HS-5 (cell line): ENCODE measurements around the gene MED12L.
A peak's percentile ranks its signal among the peaks of the same experiment; 100 is the strongest.

Experiments
- DNase-seq: peaks from one replicate; pipeline ENCODE4 v3.0.0-alpha.2; 2012; ENCODE audit warnings: low read depth

MED12L gene

DNA sequence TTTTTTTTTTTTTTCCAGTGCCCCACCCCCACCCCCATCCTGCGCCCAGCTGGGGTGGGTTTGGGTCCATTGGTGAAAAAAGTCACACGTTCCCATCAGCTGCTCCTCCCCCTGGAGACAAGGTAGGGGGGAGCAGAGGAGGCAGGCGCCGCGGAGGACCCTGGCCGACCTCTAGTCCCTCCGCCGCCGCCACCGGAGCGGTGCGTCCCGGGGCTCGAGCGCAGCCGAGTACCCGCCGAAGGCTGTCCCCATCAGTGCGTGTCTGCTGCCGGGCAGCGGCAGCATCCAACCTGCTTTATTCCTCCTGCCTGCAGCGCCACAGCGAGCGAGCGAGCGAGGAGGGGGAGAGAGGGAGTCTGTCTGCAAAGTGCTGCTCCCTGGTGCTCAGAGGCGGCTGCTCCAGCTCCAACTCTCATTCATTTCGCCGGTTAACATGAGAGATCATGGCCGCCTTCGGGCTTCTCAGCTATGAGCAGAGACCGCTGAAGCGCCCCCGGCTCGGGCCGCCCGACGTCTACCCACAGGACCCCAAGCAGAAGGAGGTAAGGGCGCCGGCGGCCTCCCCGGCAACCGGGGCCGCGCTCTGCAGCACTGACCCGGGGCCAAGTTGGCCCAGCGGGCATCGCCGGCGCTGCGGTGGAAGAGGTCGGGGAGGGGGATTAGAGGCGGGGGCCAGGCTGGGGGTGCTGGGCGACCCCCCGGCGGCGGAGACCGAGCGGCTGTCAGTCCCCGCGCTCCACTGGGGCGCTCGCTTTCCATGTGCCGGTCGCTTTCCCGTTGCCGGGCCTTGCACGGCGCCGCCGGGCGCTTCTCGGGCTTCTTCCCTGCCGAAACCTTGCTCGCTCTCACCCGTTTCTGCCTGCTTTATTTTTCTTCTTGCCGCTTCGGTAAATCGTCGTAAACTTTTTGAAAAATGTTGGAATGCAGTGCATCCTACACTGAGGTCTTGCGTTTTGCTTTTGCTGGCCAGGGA, 1.3 kb downstream of the MED12L start:
- peak; percentile 38 for DNase-seq

DNA sequence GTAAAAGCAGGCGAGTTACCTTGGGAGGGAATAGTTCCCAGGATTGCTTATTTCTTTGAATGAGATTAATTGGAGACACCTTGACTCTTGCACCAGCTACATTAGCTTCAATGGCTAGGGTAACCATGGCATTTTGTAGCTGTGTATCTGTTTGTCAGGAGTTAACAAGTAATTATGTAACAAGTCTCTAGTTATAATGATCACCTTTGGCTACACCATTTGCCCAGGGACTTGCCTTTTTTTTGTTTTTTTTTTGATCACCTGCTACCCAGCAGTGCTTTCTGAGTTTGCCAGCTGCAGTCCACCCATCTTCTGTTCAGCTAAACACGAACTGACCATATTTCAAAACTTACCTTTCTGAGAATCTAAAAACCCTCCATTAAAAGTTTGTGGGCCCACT, 2.2 kb downstream of the MED12L start:
- DNase-seq = no peak

DNA sequence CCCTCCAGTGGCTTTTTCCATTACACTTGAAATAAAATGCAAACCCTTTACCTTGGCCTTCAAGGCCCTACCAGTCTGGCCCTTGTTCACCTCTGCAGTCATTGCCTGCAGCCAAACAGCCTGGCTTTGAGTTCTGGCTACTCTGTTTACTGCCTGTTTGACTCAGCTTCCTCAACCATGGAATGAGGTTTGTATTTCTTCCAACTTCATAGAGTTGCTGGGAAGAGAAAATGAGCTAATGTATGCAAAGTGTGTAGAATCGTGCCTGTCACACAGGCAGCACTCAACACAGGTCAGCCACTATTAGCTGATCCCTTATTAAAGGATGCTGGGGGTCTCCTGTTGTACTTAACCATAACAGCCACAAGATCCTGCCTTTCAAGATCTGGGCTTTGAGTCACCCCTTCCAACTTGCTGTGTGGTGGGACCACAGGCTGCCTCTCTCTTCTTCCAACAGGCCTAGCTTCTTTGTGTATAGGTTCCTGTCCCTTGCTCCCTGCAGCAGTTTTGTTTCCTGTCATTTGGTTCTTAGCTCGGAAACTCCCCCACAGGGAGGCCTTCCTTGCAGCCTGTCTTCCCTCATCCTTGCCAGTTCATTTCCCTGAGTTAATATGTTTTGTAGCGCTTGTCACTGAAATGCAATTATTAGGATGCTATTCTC, 6.4 kb downstream of the MED12L start:
- DNase-seq = no peak

DNA sequence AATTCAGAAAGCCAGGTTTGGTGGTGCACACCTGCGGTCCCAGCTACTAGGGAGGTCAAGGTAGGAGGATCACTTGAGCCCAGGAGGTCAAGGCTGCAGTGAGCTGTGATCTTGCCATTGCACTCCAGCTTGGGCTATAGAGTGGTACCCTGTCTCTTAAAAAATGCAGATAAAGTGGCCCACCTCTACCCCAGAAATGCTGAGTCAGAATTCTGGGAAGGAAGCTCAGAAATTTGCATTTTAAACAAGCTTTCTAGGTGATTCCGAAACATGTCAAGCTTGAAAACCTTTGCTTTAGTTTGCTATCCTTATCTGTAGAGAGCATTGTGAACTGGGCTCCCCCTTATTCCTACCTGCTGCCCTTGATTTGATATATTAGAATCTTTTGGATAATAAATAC, 7.7 kb downstream of the MED12L start:
- DNase-seq = no peak

DNA sequence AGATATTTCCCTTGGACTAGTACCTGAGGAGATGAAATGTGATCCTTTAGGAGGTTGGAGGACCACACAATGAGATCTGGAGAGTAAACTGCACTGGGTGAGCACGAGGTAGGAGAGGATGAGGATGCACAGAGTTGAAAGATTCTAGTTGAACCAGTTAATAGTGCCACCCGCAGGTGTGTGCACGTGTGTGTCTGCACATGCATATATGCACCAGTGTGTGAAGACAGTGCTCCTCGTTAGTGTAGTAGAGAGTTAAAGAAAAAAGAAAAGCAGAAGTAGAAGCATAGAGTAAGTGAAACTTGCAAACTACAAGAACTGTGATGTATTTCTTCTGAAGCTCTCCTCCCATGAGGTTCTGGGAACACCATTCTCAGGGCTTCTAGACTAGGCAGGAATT, 8.4 kb downstream of the MED12L start:
- DNase-seq = no peak

DNA sequence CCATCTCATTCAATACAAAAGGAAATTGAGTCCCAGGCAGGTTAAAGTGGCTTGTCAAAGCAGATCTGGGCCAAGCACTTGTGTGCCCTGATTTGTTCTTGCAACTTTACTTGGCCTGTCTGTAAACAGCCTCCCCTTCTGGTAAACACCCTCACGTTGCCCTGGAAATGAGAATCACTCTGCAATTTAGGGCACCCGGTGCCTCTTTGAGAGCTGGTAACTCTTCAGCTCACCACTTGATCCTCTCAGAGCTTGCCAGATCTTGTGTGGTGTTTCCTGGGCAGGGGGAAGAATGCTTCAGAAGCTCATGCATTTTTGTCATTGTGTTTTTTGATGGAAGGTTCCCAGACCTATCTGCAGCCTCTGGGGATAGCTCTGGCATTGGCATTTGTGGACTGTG, 11.3 kb downstream of the MED12L start:
- DNase-seq = no peak

DNA sequence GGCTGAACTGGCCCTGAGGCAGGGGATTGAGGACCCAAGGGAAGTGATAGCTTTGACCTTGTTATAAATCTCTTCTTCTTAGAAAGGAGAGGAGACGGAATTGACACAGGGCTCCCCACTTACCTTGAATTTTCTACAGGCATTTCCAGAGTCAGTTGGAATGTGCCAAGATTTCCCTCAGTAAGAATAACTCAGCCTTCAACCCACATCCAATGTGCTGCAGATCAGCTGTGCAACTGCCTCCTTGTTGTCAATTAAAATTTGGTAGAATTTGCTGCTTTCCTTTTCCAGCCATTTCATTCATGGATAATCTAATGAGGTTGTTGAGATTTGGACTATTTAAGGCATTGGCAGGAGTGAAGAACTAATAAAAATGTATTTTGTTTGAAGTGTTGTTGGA, 14.6 kb downstream of the MED12L start:
- DNase-seq = no peak

DNA sequence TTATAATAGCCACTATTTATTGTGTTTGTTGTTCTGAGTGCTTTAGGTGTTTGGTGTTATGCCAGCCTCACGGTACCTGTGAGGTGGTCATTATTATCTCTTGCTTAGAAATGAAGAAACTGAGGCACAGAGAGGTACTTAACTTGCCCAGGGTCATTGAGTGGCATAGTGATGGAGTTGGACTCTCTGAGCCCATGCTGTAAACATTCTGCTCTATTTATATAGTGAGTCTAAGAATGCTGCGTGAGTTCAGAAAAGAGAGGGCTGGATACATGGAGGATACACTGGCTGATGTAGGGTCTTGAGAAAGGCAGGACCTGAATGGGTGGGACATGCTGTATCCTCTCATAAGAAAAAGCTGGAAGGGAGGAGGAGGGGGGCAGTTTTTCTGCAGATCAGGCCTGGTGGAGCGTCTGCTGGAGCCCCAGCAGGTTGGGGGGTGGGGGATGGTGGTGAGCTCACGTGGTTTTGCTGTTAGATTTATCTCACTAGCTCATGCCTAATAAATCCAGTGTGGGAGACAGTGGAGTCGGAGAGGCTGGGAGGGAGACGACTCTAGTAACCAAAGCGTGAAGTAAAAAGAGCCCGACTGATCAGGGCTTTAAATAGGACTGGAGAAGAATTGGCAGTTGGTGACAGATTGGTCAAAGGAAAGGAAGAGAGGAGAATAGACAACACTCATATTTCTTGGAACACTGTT, 16.0 kb downstream of the MED12L start:
- no peak for DNase-seq

DNA sequence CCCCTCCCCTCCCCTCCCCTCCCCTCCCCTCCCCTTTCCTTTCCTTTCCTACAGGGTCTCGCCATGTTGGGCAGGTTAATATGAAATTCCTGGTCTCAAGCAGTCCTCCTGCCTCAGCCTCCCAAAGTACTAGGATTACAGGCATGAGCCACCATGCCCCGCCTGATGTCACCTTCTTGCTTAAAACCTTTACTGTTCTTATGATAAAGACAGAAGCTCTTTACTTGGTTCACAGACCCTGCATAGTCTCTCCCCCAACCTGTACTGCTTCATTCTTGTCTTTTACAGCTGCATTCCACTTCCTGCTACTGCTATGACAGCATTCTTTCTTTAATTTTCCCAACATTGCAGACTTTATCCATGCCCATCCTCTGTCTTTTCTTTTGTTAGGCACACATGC, 20.8 kb downstream of the MED12L start:
- DNase-seq = no peak

DNA sequence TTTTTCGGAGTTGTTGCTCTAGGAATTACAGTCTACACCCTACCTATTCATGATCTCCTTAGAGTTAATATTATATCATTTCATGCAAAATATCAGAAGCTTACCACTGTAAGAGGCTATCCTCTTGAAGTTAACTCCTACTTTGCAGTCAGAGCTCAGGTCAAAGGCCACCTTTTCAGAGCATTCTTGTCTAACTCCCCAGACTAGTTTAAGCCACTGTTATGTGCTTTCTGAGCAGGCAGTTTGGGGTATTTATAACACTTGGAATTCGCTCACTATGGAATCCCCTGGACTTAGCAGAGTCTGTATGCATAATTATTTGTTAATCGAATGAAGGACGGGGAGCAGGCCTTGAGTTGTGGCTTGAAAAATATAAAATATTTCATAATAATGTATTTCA, 21.7 kb downstream of the MED12L start:
- no peak for DNase-seq

DNA sequence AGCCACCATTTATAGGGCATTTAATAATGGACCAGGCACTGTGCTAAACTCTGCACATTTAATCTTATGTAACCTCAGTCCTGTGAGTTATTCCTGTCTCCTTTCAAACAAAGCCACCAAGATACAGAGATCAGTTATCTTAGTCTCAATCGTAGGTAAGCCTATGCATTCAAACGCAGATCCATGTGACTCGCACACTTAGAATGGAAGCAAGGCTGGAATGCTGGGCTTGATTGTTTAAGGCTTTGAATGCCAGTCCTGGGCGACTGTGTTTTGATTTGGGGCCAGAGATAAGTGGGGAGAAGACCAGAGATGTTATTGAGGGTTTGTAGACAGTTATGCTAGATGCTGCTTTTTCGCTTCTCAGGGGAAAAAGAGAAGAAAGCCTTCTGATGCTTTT, 22.2 kb downstream of the MED12L start:
- no peak for DNase-seq

DNA sequence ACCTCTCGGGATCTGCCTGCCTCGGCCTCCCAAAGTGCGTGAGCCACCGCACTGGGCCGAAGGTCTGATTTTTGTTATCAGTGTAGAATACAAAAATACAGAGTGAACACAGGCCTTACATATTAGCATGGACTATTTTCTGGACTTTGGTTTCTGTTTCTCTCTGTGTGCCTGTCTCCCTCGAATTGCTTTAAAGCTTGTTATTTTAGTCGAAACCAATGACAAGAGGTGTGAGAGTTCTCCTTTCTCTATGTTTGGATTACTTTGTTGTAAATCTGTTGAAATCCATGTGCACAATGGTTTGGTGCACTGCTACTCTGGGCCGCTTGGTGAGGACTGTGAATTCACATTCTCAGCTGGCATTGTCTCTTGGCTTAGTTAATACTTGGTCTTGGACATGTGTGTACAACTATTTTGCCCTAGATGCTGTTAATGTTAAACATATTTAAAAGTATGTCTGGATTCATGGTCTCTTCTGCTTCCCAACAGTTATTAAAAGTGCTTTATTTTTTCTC, 23.9 kb downstream of the MED12L start:
- no peak for DNase-seq

DNA sequence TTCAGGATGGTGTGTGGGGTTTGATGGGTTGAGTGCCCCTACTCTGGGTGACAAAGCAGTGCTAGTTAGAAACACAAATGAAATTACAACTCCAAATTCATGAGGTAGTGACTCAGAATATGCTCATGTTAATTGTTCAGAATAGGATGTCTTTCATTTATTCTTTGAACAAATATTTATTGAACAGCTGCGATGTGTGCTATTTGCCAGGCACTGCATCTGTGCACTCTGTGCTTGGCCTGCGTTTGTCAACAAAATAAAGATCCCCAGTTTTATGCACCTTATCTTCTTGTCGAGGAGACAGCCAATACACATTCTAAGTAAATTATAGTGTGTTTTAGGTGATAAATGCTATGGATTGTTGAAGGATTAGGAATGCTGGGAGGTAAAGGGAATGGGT, 27.3 kb downstream of the MED12L start:
- no peak for DNase-seq

DNA sequence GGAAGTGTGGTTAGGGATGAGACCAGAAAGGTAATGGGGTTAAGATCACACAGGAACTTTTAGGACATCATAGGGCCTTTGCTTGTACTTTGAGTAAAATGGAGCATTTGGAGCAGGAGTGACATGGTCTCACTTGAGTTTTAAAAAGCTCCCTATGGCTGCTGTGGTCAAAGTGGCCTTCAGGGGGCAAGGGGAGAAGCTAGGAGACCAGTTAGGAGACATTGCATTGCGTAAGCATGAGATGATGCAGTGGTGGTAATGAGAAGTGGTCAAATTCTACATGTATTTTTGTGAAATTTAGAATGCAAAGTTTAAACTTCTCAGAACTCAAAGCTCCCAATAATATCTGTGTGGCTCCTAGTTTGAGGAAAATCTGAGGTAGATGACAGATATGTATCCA, 27.9 kb downstream of the MED12L start:
- no peak for DNase-seq

DNA sequence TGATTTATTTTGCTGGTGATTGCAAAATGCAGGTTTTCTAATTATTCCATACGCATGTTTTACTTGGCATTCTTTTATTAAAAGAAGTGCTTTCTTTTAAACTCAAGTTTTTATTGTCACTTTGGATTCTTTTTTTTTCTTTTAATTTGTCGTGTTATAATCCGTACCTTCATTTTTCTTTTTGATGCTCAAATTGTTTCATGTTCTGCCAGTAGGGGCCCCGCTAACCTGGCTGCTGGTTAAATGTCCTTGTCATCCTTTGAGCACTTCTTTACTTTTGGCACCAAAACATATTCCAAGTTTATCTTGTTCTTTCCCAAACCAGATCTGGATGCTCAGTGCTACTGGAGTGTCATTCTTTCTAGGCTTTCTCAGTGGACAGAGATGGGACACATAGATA, 31.6 kb downstream of the MED12L start:
- DNase-seq = no peak

DNA sequence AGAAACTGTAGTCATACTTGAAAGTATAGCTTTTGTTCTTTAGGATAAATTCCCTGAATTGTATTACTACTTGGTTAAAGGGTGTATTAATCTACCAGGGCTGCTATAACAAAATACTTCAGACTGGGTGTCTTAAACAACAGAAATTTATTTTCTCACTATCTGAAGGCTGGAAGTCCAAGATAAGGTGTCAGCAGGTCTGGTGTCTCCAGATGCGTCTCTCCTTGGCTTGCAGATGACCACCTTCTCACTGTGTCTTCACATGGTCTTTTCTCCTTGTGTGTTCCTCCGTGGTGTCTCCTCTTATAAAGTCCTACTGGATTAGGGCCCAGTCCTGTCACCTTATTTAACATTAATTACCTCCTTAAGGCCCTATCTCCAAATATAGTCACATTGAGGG, 33.7 kb downstream of the MED12L start:
- DNase-seq = no peak

DNA sequence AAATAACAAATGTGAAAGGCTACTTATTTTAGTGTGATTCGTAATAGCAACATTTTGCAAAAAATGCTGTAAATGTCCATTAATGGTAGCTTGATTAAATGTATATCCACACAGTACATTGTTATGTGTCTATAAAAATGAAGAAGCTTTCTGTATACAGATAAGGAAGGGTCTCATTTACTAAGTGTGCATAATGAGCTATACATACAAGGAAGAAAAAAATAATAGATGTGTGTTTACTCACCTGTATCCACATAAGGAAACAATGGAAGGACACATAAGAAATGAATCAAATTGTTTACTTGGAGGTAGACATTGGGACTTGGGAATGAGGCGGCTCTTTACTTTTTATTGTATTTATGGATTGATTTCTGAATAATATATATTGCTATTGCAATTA, 34.9 kb downstream of the MED12L start:
- DNase-seq = no peak

DNA sequence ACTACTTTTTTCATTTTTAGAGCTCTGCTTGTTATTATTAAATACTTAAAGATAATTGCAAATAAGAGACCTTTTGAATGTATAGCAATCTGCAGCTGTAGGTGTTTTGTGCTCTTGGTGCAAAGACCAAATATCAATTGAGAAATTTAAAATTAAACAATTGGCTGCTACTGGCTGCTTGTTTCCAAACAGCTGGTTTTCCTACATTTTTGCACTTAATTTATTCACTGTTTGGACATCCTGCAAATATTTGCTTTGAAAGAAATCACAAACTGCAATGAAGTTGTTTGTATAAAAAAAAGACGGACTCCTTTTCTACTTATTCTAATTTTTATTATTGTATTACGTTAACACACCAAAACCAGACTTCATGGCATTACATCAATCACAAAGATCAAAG, 35.6 kb downstream of the MED12L start:
- no peak for DNase-seq

DNA sequence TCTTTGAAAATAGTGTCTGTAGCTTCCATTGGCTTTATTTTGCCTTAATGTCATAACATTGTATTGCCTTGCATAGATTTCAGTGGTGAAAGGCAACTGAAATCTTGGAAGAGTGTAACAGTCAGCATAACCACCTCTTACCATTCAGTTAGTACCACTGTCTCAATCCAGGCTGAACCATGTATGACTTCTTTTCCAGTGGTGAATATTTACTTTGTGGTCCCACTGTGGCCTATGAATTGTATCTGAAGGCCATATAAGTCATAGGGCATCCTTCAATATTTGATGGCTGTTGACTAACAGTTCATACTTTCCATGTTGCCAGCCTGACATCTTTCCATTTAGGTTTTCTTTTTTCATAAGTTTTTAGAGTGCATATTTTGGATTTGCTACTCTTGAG, 38.4 kb downstream of the MED12L start:
- DNase-seq = no peak

DNA sequence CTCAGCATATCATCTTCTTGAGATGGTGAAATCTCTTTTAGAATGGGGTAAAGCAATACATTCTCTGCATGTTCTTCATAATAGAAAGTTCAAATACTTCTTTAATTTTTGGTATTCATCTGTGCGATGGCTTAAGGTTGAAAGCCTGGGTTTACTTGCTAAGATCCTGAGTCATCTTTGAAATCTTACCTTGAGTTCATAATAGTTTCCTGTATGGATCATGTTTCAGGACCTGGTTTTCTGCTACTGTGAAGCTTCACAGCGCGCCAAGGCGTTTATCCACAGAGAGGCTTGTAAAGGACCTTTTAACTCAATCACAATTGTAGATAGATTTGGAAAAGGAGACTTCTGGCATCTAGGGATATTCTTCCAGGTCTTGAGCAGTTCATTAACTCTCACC, 39.0 kb downstream of the MED12L start:
- DNase-seq = no peak

DNA sequence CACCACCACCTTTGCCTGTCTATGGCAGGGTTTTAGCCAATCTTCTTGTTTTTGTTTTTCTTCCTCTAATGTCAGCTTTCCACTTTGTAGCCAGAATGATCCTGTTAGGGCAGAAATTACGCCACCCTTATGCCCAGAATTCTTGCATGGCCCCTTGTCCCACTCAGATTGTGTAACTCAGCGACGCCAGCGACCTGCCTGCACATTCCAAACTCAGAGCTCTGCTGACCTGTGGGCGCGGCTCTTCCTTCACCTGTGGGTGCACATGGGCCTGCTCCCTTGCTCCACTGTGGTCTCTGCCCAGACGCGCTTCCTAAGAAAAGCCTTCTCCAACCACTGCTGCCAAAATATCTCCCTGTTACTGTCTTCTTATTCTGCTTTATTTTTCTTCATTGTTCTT, 45.0 kb downstream of the MED12L start:
- DNase-seq = no peak

DNA sequence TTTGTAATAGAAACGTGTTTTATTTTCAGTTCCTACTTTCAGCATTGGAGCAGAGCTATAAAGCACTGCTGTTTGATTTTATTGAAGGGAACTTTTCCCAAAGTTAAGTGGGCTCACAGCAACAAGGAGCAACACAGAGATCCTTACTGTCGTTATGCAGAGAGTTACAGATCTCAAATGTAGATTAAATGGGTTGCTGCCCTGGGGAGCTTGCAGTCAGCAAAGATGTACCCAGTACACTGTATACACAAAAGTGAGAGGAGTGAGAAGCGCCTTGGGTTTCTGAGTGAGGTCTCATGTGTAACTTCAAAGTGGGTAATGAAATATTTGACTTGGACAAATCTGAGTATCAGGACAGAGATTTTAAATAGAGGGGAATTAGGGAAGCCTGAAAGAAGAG, 47.7 kb downstream of the MED12L start:
- no peak for DNase-seq

DNA sequence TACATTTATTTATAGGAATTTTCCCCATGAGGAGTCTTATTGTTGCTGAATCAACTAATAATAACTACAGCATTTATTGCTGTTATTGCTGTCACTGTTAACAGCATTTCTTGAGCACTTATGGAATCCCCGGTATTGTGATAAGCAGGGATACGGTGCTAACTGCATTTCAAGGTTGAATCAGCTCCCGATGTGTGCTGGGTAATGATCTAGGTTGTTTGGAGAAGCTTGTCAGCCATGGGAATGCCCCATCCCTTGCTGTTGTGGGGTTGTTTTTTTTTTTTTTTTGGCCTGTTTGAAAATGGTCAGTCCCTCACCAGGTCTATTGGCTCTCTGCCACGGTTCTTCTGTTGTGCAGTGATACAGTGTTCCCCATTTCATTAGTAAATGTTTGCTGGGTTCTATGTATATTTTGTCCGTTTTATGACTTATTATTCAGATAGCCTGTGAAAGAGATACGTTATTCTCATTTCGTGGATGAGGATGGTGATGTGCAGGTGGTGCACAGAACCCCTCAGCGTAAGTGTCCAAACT, 48.5 kb downstream of the MED12L start:
- DNase-seq = no peak
